OCI-M1 (cell line): Measurements from ENCODE around the gene SSH2.

Experiments used
- DNase-seq: peaks from one replicate; lab custom pipeline; 2025; lab: John Stamatoyannopoulos, UW

The SSH2 gene

GRCh38 chr17:29577001-29577370, 353.0 kb downstream of the SSH2 start:
- DNase-seq: no peak

GRCh38 chr17:29576214-29577000, 353.6 kb downstream of the SSH2 start:
- no peak for DNase-seq
